GM19438 (cell line): ENCODE measurements around the gene IQSEC1.

Experiments used
- ATAC-seq: cut with Tn5 transposase; IDR thresholded peaks from one replicate; pipeline ENCODE4 v1.9.1; 2021; ENCODE audit warnings: low read depth; ENCODE audit not compliant: unreplicated experiment

IQSEC1 gene

DNA sequence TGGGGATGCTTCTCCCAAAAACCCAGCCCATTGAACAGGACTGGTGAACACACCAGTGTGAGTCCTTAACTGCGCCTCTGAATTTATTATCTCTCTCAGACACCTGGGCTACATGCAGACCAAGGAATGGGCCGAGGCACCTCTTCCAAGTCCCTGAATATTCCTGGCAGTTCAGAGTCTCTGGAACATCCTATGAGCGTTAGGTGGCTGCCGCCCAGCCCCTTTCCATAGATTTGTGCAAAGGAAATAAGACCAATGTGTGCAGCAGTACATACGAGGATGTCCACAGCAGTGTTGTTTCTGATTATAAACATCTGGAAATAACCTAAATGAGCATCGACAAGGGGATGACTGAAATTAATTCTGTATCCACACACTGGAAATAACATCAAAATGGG, 127.0 kb downstream of the IQSEC1 start:
- ATAC-seq, result no peak

- no peak for ATAC-seq
Measured at GRCh38 chr3:12944849-12945248, 128.4 kb downstream of the IQSEC1 start.

DNA sequence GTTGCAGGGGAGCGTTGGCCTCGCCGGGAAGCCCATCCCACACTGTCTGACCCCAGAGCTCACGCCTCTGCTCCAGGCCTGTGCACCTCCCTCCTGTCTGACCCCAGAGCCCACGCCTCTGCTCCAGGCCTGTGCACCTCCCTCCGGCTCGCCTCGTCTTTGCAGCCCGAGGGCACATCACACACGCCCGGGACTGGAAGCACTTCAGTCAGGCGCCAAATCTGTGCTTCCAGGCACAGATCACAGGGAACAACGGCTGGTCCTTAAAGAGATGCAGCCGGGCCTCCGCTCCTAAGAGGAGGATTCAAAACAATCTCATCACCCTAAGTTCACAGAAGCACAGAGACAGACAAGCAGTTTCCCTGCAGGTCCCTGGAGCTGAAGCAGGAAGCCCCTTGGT, 128.8 kb downstream of the IQSEC1 start:
- no peak for ATAC-seq

DNA sequence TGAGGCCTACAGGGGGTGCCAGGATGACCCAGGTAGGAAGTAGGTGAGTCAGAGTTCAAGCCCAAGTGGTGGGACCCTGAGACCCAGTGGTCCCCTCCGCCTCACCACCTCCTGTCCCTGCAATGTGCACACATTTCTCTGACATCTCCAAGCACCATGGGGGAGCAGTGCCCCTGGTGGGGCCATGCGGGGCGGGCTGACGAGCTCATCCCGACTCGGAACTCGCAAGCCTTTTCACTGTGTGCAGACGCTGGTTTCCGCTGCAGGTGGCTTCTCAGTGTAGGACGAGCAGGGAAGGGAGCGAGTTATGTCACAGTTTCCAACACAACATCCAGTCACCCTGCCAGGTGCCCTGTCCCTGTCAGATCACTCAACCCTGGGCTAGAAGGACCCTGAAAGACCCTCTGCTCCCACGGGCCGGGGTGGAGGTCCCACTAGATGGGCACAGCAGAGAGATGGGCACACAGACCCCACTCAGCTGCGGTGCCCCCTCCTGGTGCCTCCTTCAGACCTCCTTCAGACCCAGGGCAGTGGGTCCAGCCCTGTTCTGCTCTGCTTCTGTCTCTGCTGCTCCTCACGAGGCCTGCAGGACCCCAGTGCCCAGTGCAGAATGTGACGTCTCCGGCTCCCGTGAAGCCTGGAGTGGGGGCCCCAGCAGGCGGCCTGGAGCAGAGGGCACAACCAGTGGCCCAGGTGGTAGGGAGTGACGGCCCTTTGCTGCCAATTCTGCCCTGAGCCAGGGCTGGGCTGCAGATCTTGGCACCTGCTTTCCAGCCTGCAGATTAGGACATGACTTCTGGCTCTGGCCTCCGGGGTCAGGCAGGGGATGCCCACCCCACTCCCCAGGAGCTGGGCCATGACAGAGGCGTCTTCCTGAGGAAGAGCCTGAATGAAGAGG, 129.9 kb downstream of the IQSEC1 start:
- ATAC-seq, result no peak

- ATAC-seq, result no peak
Measured at GRCh38 chr3:12941495-12942023, 131.7 kb downstream of the IQSEC1 start.

DNA sequence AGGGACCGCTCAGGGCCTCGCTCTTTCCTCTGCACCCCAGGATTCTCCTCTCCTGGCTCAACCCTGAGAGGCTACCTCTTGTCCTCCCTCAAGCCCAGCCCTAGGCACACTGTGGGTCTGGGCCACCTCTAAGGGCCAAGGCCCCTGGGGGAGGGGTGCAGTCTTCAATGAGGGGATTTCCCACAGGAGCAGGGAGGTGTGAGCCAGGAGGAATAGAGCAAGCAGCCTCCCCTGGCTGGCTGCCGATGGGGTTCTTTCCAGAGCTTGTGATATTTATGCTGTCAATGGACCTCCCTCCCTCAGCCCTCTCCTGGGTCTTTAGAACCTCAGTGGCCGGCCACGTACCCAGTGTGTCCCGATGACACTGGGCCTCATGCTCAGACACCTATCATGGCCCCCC, 132.4 kb downstream of the IQSEC1 start:
- ATAC-seq, result no peak

- no peak for ATAC-seq
Measured at GRCh38 chr3:12939137-12939536, 134.1 kb downstream of the IQSEC1 start.

- no peak for ATAC-seq
Measured at GRCh38 chr3:12938258-12938711, 134.9 kb downstream of the IQSEC1 start.

DNA sequence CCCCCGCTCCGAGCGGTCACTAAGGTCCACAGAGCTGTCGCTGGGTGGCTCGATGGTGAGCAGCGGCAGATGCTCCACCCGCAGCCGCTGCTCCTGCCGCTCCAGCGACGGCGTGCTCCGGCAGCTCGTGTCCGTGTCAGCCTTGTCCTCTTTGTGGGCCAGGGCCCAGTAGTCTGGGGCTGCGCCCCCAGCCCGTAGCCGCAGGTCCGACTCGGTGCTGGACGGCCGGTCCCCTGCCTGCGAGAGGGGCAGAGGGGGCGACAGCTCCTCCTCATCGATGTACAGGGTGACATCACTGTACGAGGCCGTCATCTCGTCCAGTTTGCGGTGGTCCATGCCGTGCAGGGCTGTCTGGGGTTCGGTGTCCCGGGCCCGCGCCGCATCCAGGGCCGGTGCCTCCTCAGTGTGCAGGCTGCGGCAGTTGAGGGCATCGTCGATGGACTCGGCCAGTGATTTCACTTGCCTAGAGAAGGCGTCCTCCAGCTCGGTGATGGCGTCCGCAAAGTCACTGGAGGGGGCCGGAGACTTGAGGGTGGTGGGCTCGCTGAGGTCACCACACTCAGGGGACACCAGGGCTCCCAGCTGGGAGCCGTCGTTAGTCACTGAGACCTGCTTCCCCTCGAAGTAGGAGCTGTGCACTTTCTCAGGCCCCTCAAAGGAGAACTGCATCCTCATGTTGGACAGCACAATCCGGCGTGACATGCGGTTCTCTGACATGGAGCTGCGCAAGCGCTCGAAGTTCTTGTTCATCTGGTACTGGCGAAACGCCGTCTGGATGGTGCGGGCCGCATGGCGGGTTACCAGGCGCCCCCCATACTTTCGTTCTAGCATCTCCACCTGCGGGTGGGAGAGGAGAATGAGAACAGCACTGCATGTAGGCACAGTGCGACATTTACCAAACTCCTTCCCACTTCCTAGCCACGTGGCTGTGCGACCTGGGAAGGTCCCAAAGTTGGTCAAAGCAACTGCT, 137.1 kb downstream of the IQSEC1 start:
- ATAC-seq, result no peak

GRCh38 chr3:12935023-12935860, 138.0 kb downstream of the IQSEC1 start:
- no peak for ATAC-seq

- no peak for ATAC-seq
Measured at GRCh38 chr3:12934431-12934830, 138.8 kb downstream of the IQSEC1 start.

GRCh38 chr3:12933901-12934300, 139.3 kb downstream of the IQSEC1 start:
- ATAC-seq, result no peak

- no peak for ATAC-seq
Measured at GRCh38 chr3:12932754-12933153, 140.5 kb downstream of the IQSEC1 start.

DNA sequence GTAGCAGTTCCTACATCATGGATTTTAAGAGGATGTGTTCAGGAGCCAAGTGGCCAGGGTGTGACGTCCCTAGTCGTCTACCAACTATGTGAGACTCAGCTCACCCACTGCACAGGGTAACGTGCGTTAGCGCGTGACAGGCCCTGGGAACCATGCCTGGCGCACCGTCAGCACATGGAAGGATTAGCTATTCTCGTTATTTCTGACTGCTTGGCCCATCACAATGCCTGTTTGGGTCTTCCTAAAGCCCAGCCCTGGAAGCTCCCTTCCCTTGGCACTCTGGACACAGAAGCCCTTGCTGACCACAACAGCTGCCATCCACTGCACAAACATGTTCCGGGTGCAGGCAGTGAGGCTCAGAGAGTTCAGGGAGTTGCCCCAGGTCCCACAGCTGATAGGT, 140.9 kb downstream of the IQSEC1 start:
- no peak for ATAC-seq

- no peak for ATAC-seq
Measured at GRCh38 chr3:12931273-12931905, 141.8 kb downstream of the IQSEC1 start.

DNA sequence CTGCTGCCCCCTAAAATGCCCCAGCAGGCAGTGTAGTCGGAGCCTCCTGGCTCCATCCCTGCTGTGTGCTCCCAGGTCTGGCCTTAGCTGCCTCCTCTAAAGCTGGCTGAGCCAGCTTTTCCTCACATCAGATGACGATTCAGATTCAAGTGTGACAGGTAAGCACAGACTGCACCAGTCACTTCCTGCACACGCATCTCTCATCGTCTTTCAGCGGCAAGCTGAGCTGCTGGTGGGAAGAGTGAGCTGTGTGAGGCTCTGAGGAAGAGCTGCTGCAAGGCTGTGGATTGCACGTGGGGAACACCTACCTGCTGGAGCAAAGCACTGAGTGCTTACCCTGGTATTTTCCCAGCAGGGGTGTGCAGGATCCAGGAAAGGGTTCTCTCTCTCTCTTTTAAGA, 143.4 kb downstream of the IQSEC1 start:
- no peak for ATAC-seq

- ATAC-seq, result no peak
Measured at GRCh38 chr3:12926660-12927059, 146.6 kb downstream of the IQSEC1 start.

- no peak for ATAC-seq
Measured at GRCh38 chr3:12925648-12926047, 147.6 kb downstream of the IQSEC1 start.

DNA sequence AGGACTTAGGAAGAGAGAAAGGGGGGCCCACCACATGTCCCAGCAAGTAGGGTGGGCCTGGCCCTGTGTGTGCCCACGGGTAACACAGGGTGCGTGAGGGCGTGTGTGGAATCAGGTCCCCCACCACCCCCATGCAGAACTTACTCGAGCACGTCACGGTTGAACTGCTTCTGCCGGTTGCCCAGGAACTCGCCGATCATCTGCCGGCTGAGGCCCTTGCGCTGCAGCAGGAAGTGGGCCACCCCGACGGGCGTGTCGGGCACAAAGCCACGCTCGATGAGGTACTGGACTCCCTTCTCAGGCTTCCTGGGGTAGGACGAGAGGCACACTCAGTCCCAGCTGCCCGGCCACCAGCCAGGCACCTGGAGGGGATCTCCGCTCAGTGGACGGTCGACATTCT, 148.8 kb downstream of the IQSEC1 start:
- no peak for ATAC-seq
